ENCODE data around the gene ELOB. TPM values are rescaled to one million over a fixed set of nuclear protein-coding genes. Genes with fewer than 3 reads are reported as not detected.
A peak's percentile ranks its signal among the peaks of the same experiment; 100 is the strongest.

The ELOB gene
- total and polyA plus RNA-seq, 10 of the 15 experiments (the other 5 are each of a cell fraction or from before 2014, with no cell fraction given): 86.9 to 823 (median 263) TPM

- Histone ChIP-seq H3K9ac (ENCODE audit: control insufficient read depth, insufficient read depth, low read length) (no peak overlapping the region), H3K4me2 (ENCODE audit: control insufficient read depth, insufficient read depth) (no peak overlapping the region), H4K20me1 (ENCODE audit: control insufficient read depth, insufficient read depth) (peaks cover 2% of the 10 kb centered on the region), H3K36me3 (ENCODE audit: control insufficient read depth in 2 of 2, insufficient read depth in 2 of 2, low read length in 1 of 2) (peaks cover 74 to 88% of the 10 kb centered on the region in 2 experiments), H3K4me1 (ENCODE audit: control insufficient read depth, insufficient read depth, low read length) (no peaks in the 10 kb centered on the region), H3K9me3 (replicated peaks; ENCODE audit: control insufficient read depth, insufficient read depth, low read length) (peaks cover 2% of the 10 kb centered on the region; the same call in 1 of the 3 replicates), H3K27ac (ENCODE audit: control insufficient read depth, insufficient read depth) (no peak overlapping the region), H3K27me3 (replicated peaks in 1 of 2; ENCODE audit: control insufficient read depth in 2 of 2, insufficient read depth in 2 of 2, low read length in 1 of 2) (no peaks in the 10 kb centered on the region), H3K79me2 (ENCODE audit: control insufficient read depth, insufficient read depth, low read length) (peaks cover 37% of the 10 kb centered on the region), H3K4me3 (no peak overlapping the region), H2AFZ (ENCODE audit: control insufficient read depth, low read depth, low read length) (no peak overlapping the region)
- in situ Hi-C loops (cut with MboI) (no loop called here), intact Hi-C loops (cut with micrococcal nuclease; ENCODE audit: unreplicated experiment) (no loop called here)
- TF ChIP-seq, protein P1, sequence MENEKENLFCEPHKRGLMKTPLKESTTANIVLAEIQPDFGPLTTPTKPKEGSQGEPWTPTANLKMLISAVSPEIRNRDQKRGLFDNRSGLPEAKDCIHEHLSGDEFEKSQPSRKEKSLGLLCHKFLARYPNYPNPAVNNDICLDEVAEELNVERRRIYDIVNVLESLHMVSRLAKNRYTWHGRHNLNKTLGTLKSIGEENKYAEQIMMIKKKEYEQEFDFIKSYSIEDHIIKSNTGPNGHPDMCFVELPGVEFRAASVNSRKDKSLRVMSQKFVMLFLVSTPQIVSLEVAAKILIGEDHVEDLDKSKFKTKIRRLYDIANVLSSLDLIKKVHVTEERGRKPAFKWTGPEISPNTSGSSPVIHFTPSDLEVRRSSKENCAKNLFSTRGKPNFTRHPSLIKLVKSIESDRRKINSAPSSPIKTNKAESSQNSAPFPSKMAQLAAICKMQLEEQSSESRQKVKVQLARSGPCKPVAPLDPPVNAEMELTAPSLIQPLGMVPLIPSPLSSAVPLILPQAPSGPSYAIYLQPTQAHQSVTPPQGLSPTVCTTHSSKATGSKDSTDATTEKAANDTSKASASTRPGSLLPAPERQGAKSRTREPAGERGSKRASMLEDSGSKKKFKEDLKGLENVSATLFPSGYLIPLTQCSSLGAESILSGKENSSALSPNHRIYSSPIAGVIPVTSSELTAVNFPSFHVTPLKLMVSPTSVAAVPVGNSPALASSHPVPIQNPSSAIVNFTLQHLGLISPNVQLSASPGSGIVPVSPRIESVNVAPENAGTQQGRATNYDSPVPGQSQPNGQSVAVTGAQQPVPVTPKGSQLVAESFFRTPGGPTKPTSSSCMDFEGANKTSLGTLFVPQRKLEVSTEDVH (IDR thresholded peaks at IDR 0.05; ENCODE audit: low read depth, partially characterized antibody): peak; percentile 66
- TF ChIP-seq HDAC2 (IDR thresholded peaks at IDR 0.05): no peak
- ATAC-seq (no peak), FAIRE-seq (no peak), DNase-seq (ENCODE audit: low read depth, low spot score) (no peak)
- CTCF ChIA-PET: no interaction called here
- no TSS peak for BruUV-seq (replicated peaks)
- RAD21 ChIA-PET (ENCODE audit: unreplicated experiment): no interaction called here
- SMC1A ChIA-PET (ENCODE audit: uncharacterized antibody, unreplicated experiment): no interaction called here
- POLR2A ChIA-PET: no interaction called here
- WGBS (ENCODE audit: insufficient coverage, insufficient replicate concordance, low lambda C conversion rate, missing lambda C conversion rate): 98% methylated on average over 6 of the region's 6 CpGs
Measured at GRCh38 chr16:2763173-2763572, 13.9 kb downstream of the ELOB start.

DNA sequence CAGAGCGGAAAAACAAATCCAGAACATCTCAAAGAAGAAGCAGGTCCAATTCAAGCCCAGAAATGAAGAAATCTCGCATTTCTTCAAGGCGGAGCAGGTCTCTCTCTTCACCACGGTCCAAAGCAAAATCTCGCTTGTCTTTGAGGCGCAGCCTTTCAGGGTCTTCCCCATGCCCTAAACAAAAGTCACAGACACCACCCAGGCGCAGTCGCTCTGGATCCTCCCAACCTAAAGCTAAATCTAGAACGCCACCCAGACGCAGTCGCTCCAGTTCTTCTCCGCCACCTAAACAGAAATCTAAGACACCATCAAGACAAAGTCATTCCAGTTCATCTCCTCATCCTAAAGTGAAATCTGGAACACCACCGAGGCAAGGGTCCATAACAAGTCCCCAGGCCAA lies 14.4 kb downstream of the ELOB start:
- Histone ChIP-seq H3K4me3 (no peak overlapping the region), H3K79me2 (ENCODE audit: control insufficient read depth, insufficient read depth, low read length) (peaks cover 41% of the 10 kb centered on the region)
- no TSS peak for BruUV-seq (replicated peaks)
- no peak for TF ChIP-seq MTA2 (IDR thresholded peaks at IDR 0.05; ENCODE audit: low read depth)
- TF ChIP-seq STAT1 (conservative IDR thresholded peaks at IDR 0.05): no peak
- no peak for TF ChIP-seq SUPT20H (IDR thresholded peaks at IDR 0.05; ENCODE audit: borderline replicate concordance, control insufficient read depth, low read depth, low read length)
- no peak for TF ChIP-seq GATAD2B (conservative IDR thresholded peaks at IDR 0.05; ENCODE audit: low read depth)
- no peak for TF ChIP-seq ZNF274 (IDR thresholded peaks at IDR 0.05; ENCODE audit: insufficient read depth, insufficient read length)
- TF ChIP-seq, protein P2, sequence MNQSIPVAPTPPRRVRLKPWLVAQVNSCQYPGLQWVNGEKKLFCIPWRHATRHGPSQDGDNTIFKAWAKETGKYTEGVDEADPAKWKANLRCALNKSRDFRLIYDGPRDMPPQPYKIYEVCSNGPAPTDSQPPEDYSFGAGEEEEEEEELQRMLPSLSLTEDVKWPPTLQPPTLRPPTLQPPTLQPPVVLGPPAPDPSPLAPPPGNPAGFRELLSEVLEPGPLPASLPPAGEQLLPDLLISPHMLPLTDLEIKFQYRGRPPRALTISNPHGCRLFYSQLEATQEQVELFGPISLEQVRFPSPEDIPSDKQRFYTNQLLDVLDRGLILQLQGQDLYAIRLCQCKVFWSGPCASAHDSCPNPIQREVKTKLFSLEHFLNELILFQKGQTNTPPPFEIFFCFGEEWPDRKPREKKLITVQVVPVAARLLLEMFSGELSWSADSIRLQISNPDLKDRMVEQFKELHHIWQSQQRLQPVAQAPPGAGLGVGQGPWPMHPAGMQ (IDR thresholded peaks at IDR 0.05; ENCODE audit: borderline replicate concordance): no peak
- no peak for TF ChIP-seq MEF2A (IDR thresholded peaks at IDR 0.05; ENCODE audit: insufficient read depth, low read depth, low read length)
- TF ChIP-seq TCF12 (IDR thresholded peaks at IDR 0.05; ENCODE audit: low read depth, low read length): no peak
- TF ChIP-seq ATF7 (IDR thresholded peaks at IDR 0.05; ENCODE audit: low read depth): no peak
- no peak for TF ChIP-seq NFXL1 (IDR thresholded peaks at IDR 0.05; ENCODE audit: borderline replicate concordance)
- no peak for TF ChIP-seq SIN3A (IDR thresholded peaks at IDR 0.05; ENCODE audit: low read depth, low read length)
- no peak for TF ChIP-seq PAX5 (IDR thresholded peaks at IDR 0.05; ENCODE audit: borderline replicate concordance, low read depth, low read length)

More for the DNA sequence above, 14.4 kb downstream of the ELOB start:
- Histone ChIP-seq H3K27ac (ENCODE audit: control insufficient read depth, insufficient read depth) (no peak overlapping the region), H2AFZ (ENCODE audit: control insufficient read depth, low read depth, low read length) (no peak overlapping the region), H3K9me3 (replicated peaks; ENCODE audit: control insufficient read depth, insufficient read depth, low read length) (peaks cover 2% of the 10 kb centered on the region; the same call in 1 of the 3 replicates), H3K36me3 (ENCODE audit: control insufficient read depth in 2 of 2, insufficient read depth in 2 of 2, low read length in 1 of 2) (peaks cover 70 to 88% of the 10 kb centered on the region in 2 experiments), H4K20me1 (ENCODE audit: control insufficient read depth, insufficient read depth) (peaks cover 2% of the 10 kb centered on the region), H3K9ac (ENCODE audit: control insufficient read depth, insufficient read depth, low read length) (no peak overlapping the region), H3K27me3 (replicated peaks in 1 of 2; ENCODE audit: control insufficient read depth in 2 of 2, insufficient read depth in 2 of 2, low read length in 1 of 2) (no peaks in the 10 kb centered on the region), H3K4me1 (ENCODE audit: control insufficient read depth, insufficient read depth, low read length) (no peaks in the 10 kb centered on the region), H3K4me2 (ENCODE audit: control insufficient read depth, insufficient read depth) (no peak overlapping the region)
- 99% methylated on average over 13 of the region's 13 CpGs for WGBS (ENCODE audit: insufficient coverage, insufficient replicate concordance, low lambda C conversion rate, missing lambda C conversion rate)
- RAD21 ChIA-PET (ENCODE audit: unreplicated experiment): no interaction called here
- POLR2A ChIA-PET: no interaction called here
- DNase-seq (ENCODE audit: low read depth, low spot score) (no peak), ATAC-seq (no peak), FAIRE-seq (no peak)
- SMC1A ChIA-PET (ENCODE audit: uncharacterized antibody, unreplicated experiment): no interaction called here
- intact Hi-C loops (cut with micrococcal nuclease; ENCODE audit: unreplicated experiment) (no loop called here), in situ Hi-C loops (cut with MboI) (no loop called here)
- CTCF ChIA-PET: no interaction called here
